ENCODE measurements around the gene ZNF267.
A peak's percentile ranks its signal among the peaks of the same experiment; 100 is the strongest.

ZNF267 gene

DNA sequence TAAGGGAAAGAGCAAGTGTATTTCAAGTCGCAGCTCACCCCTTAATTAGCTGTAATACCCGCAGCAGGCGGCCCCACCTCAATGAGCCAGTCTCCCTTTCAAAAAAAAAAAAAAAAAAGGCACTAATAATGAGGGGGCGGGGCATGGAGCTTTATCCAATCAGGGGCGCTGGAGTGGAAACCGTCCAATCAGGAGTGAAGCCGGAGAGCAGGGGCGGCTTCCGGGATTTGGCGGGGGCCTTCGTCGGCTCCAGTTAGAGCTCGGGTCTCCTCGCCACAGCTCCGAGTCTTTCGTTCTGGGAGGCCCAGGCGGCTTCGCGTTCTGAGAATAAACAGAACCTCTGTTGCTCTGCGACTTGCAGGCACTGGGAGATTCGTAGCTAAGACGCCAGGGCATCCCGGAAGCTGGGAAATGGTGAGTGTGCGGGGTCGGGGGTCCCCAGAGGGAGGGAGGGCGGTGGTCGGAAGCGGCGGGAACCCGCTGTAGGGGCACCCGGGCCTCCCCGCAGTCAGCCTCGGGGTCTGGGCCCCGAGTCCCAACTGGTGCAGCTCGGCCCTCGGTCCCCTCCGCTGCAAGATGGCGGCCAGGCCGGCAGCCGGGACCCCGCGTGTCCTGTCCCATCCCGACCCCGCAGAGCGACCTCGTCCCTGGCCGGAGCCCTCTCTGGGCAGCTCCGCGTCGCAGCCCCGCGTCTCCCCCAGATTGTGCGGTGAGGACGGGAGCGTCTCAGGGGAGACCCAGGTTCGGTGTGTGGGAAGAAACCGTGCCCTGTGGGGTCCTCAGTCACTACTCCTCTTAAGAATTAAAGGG, at the start of gene ZNF267 (continued):
- TF ChIP-seq ZNF664 (tag by site-specific recombination; IDR thresholded peaks at IDR 0.05) (no peak), ZNF670 (tag by site-specific recombination; IDR thresholded peaks at IDR 0.05; ENCODE audit: low read depth) (no peak), INSM2 (tag by site-specific recombination; IDR thresholded peaks at IDR 0.05) (no peak), ZNF660 (tag by site-specific recombination; IDR thresholded peaks at IDR 0.05) (peak; percentile 56; the same call in 1 of the 2 replicates), YY1 (tag by site-specific recombination; IDR thresholded peaks at IDR 0.05) (peak; percentile 84), ZNF248 (tag by site-specific recombination; IDR thresholded peaks at IDR 0.05) (no peak), ZNF626 (tag by site-specific recombination; IDR thresholded peaks at IDR 0.05) (no peak), SALL2 (tag by site-specific recombination; IDR thresholded peaks at IDR 0.05; ENCODE audit: borderline replicate concordance) (no peak), ZBTB10 (tag by site-specific recombination; IDR thresholded peaks at IDR 0.05) (peak; percentile 76; the same call in 1 of the 2 replicates), ZNF311 (tag by site-specific recombination; IDR thresholded peaks at IDR 0.05; ENCODE audit: borderline replicate concordance) (no peak), KLF16 (tag by site-specific recombination; IDR thresholded peaks at IDR 0.05) (peak; percentile 61), ZFP41 (tag by site-specific recombination; IDR thresholded peaks at IDR 0.05; ENCODE audit: borderline replicate concordance) (no peak), ZNF645 (tag by site-specific recombination; IDR thresholded peaks at IDR 0.05) (no peak), OSR2 (tag by site-specific recombination; IDR thresholded peaks at IDR 0.05) (no peak), ZNF335 (tag by site-specific recombination; conservative IDR thresholded peaks at IDR 0.05) (peak; percentile 84), BCL11A (tag by site-specific recombination; IDR thresholded peaks at IDR 0.05; ENCODE audit: low read depth) (no peak), REPIN1 (tag by site-specific recombination; IDR thresholded peaks at IDR 0.05; ENCODE audit: low read depth) (no peak), ZBTB7A (tag by site-specific recombination; IDR thresholded peaks at IDR 0.05; ENCODE audit: low read depth) (peak; percentile 79; the same call in 1 of the 2 replicates), ZNF555 (tag by site-specific recombination; conservative IDR thresholded peaks at IDR 0.05) (no peak), ZNF2 (tag by site-specific recombination; IDR thresholded peaks at IDR 0.05) (no peak), ZNF324 (tag by site-specific recombination; IDR thresholded peaks at IDR 0.05) (no peak), MEIS1 (CRISPR knock-in tag; IDR thresholded peaks at IDR 0.05; ENCODE audit: borderline replicate concordance) (no peak), KLF7 (tag by site-specific recombination; IDR thresholded peaks at IDR 0.05; ENCODE audit: borderline replicate concordance) (no peak), ZNF580 (tag by site-specific recombination; IDR thresholded peaks at IDR 0.05) (no peak)
- TF ChIP-seq, protein P1, sequence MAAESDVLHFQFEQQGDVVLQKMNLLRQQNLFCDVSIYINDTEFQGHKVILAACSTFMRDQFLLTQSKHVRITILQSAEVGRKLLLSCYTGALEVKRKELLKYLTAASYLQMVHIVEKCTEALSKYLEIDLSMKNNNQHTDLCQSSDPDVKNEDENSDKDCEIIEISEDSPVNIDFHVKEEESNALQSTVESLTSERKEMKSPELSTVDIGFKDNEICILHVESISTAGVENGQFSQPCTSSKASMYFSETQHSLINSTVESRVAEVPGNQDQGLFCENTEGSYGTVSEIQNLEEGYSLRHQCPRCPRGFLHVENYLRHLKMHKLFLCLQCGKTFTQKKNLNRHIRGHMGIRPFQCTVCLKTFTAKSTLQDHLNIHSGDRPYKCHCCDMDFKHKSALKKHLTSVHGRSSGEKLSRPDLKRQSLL (tag by site-specific recombination; IDR thresholded peaks at IDR 0.05), result no peak
- TF ChIP-seq, protein P2, sequence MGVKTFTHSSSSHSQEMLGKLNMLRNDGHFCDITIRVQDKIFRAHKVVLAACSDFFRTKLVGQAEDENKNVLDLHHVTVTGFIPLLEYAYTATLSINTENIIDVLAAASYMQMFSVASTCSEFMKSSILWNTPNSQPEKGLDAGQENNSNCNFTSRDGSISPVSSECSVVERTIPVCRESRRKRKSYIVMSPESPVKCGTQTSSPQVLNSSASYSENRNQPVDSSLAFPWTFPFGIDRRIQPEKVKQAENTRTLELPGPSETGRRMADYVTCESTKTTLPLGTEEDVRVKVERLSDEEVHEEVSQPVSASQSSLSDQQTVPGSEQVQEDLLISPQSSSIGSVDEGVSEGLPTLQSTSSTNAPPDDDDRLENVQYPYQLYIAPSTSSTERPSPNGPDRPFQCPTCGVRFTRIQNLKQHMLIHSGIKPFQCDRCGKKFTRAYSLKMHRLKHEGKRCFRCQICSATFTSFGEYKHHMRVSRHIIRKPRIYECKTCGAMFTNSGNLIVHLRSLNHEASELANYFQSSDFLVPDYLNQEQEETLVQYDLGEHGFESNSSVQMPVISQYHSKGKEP (tag by site-specific recombination; IDR thresholded peaks at IDR 0.05), result no peak
- TF ChIP-seq, protein P3, sequence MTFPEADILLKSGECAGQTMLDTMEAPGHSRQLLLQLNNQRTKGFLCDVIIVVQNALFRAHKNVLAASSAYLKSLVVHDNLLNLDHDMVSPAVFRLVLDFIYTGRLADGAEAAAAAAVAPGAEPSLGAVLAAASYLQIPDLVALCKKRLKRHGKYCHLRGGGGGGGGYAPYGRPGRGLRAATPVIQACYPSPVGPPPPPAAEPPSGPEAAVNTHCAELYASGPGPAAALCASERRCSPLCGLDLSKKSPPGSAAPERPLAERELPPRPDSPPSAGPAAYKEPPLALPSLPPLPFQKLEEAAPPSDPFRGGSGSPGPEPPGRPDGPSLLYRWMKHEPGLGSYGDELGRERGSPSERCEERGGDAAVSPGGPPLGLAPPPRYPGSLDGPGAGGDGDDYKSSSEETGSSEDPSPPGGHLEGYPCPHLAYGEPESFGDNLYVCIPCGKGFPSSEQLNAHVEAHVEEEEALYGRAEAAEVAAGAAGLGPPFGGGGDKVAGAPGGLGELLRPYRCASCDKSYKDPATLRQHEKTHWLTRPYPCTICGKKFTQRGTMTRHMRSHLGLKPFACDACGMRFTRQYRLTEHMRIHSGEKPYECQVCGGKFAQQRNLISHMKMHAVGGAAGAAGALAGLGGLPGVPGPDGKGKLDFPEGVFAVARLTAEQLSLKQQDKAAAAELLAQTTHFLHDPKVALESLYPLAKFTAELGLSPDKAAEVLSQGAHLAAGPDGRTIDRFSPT (tag by site-specific recombination; IDR thresholded peaks at IDR 0.05), result no peak
